Spinal cord (tissue), 10 donors: ENCODE measurements around the gene ARID1A. TPM values are rescaled to one million over a fixed set of nuclear protein-coding genes. Genes with fewer than 3 reads are reported as not detected.
"Not testable (repeated sequence)": the region's sequence is repeated elsewhere in the genome, so short reads cannot be mapped to it uniquely, and the experiment has no call there.

ENCODE experiments used
- DNase-seq, 6 donors: peaks; one replicate each; pipeline versions ENCODE4 v3.0.0 to v3.0.0-alpha.2; 2013 to 2015; ENCODE audit warnings: low spot score in 6 of 6, low read depth in 4 of 6
- H3K27ac ChIP-seq: one replicate; pipeline ENCODE4 v1.5.1; 2013; ENCODE audit warnings: low read depth, low read length, control low read depth
- H3K27me3 ChIP-seq: one replicate; pipeline ENCODE4 v1.6.1; 2013; ENCODE audit warnings: low read length; ENCODE audit not compliant: control insufficient read depth, insufficient read depth
- H3K36me3 ChIP-seq: one replicate; pipeline ENCODE4 v1.6.1; 2013; ENCODE audit warnings: low read length; ENCODE audit not compliant: control insufficient read depth, insufficient read depth
- H3K4me1 ChIP-seq: one replicate; pipeline ENCODE4 v1.6.1; 2013; ENCODE audit warnings: low read length; ENCODE audit not compliant: control insufficient read depth, insufficient read depth
- H3K4me3 ChIP-seq: one replicate; pipeline ENCODE4 v1.5.1; 2013; ENCODE audit warnings: low read depth, low read length, control low read depth
- H3K9me3 ChIP-seq: one replicate; pipeline ENCODE4 v1.6.1; 2013; ENCODE audit warnings: low read length; ENCODE audit not compliant: control insufficient read depth, insufficient read depth
- WGBS: methylation state at CpG from one replicate; pipeline ENCODE4 v1.1.5; 2013; ENCODE audit warnings: missing lambda C conversion rate; ENCODE audit not compliant: insufficient coverage; 5-methylcytosine and 5-hydroxymethylcytosine counted together
- long read RNA-seq, 4 donors: transcript quantifications; one replicate each; lab custom pipeline, GENCODE V29; 2026
- polyA plus RNA-seq, 2 donors: library from polyadenylated mRNA; unstranded; fragments of 120-200 nt; gene quantifications; one replicate each; pipeline ENCODE4 v1.2.1, GENCODE V29; 2013; ENCODE audit not compliant: insufficient read length in 2 of 2
- total RNA-seq, 2 donors: library from RNA; depleted of rRNA in 1 of 2; stranded (reverse); fragments of 120-200 nt in 1 of 2; fragments of >200 nt in 1 of 2; gene quantifications; one replicate each; pipeline versions ENCODE4 v1.2.3 to v1.2.4, GENCODE V29; 2013 to 2014
- donor health status: healthy.

The ARID1A gene
- total RNA-seq (10 to 100 TPM; 36.0 to 38.2 TPM), polyA plus RNA-seq (10 to 100 TPM; 85.3 to 88.3 TPM)
- long read RNA-seq, donor 1, transcript ARID1A-217 (1 exons, 3,046 nt) = major isoform, 29 of 41 reads
- long read RNA-seq, donor 1, partial matches to known transcripts = 11 of 41 reads
- long read RNA-seq, donor 1, other reads (novel, unspliced or antisense) = 0 of 41 reads
- long read RNA-seq, donor 2, transcript ARID1A-217 (1 exons, 3,046 nt) = major isoform, 24 of 54 reads
- long read RNA-seq, donor 2, partial matches to known transcripts = 30 of 54 reads
- long read RNA-seq, donor 2, other reads (novel, unspliced or antisense) = 0 of 54 reads
- long read RNA-seq, donor 3, transcript ARID1A-217 (1 exons, 3,046 nt) = major isoform, 34 of 66 reads
- long read RNA-seq, donor 3, partial matches to known transcripts = 30 of 66 reads
- long read RNA-seq, donor 3, other reads (novel, unspliced or antisense) = 0 of 66 reads
- long read RNA-seq, donor 4, transcript ARID1A-217 (1 exons, 3,046 nt) = major isoform, 28 of 37 reads
- long read RNA-seq, donor 4, partial matches to known transcripts = 8 of 37 reads
- long read RNA-seq, donor 4, other reads (novel, unspliced or antisense) = 0 of 37 reads

DNA sequence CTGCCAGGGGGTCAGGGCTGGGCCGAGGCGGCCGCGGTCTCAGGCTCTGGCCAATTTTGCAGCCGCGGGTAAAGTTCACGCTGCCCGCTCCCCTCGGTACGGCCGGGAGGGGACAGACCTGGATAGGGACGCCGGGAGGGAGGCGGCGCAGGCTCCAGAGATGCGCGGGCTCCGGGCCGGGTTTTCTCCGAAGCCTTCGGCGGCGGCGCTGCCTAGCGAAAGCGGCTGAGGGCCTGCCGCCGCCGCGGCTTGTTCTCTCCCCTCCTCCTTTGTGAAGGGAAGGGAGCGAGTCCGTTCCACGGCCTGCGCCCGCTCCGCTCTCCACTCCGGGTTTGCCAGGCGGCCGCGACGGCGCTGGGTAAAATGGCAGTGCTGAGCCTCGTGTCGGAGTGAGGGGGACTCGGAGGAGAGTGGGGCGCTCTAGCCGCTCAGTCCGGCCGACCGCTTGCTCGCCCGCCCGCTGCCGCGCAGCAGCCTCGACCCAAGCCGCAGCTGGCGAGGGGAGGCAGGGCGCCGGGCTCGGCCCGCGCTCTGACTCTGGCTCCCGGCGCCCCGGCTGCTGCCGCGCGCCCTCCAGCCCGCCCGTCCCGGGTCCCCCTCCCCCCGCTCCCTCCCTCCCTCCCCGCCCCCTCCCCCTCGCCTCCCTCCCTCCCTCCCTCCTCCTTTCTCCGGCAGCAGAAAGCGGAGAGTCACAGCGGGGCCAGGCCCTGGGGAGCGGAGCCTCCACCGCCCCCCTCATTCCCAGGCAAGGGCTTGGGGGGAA lies at the start of gene ARID1A:
Gene ARID1A, plus strand, starts transcription at position 660 of the 763 bp plus-strand sequence. CDS start 389 bp downstream, outside the sequence.
- WGBS = 0% methylated on average over 58 of the region's 80 CpGs
- DNase-seq = peak; percentile 91 to 99 (median 96)
- no peaks in the 10 kb centered on the region for H3K27me3 ChIP-seq
- H3K4me3 ChIP-seq = peak within 1 kb of the TSS; percentile 79
- no peaks in the 10 kb centered on the region for H3K9me3 ChIP-seq
- H3K27ac ChIP-seq = peak within 1 kb of the TSS; percentile 100
- peaks cover 2% of the 10 kb centered on the region for H3K36me3 ChIP-seq
- H3K4me1 ChIP-seq = peaks cover 26% of the 10 kb centered on the region

DNA sequence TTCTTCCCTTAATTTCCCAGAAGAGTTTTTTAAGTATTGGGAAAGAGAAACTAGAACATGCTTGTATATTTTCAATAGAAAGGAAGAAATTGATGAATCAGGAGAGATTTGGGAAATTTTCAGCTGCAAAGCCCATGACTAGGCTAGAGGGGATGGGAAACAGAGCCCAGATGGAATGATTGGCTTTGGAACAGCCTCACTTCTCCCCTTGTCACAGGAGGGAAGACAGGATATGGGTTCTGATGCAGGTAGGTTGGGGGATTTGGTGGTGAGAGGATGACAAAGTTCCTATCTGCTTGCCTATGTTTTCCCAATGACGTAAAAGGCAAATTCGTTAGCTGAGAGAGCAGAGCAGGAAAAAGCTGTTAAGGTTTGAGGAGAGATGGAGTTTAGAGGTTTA lies 31.0 kb upstream of the ARID1A start:
- no peaks in the 10 kb centered on the region for H3K9me3 ChIP-seq
- no peak overlapping the region for H3K27ac ChIP-seq
- no peaks in the 10 kb centered on the region for H3K36me3 ChIP-seq
- no CpG with 5 or more reads among the region's 2 CpGs for WGBS
- no peak overlapping the region for H3K4me3 ChIP-seq
- no peak for DNase-seq
- H3K4me1 ChIP-seq = no peaks in the 10 kb centered on the region
- no peaks in the 10 kb centered on the region for H3K27me3 ChIP-seq

DNA sequence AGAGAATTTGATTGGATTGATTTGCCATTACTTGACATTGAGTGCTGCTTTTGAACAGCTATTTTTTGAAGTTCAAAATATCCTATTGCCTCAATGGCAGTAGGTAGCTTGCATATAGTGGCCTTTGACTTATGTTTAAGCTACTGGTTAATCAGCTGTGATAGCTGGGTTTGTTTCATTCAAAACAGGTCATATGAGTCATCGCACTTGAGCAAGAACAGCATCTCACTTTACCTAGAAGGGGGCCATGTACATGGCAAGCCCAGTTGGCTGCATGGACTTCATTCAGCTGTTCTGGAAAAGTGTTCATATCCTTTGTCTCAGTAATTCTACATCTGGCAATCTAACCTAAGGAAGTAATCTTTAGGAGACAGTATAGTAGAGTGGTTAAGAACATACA lies 29.0 kb upstream of the ARID1A start:
- Histone ChIP-seq H3K27ac (no peak overlapping the region), H3K36me3 (no peaks in the 10 kb centered on the region), H3K4me3 (no peak overlapping the region), H3K27me3 (no peaks in the 10 kb centered on the region), H3K4me1 (no peaks in the 10 kb centered on the region), H3K9me3 (no peaks in the 10 kb centered on the region)
- WGBS = 86% methylated on average over 1 of the region's 1 CpG
- DNase-seq = no peak

DNA sequence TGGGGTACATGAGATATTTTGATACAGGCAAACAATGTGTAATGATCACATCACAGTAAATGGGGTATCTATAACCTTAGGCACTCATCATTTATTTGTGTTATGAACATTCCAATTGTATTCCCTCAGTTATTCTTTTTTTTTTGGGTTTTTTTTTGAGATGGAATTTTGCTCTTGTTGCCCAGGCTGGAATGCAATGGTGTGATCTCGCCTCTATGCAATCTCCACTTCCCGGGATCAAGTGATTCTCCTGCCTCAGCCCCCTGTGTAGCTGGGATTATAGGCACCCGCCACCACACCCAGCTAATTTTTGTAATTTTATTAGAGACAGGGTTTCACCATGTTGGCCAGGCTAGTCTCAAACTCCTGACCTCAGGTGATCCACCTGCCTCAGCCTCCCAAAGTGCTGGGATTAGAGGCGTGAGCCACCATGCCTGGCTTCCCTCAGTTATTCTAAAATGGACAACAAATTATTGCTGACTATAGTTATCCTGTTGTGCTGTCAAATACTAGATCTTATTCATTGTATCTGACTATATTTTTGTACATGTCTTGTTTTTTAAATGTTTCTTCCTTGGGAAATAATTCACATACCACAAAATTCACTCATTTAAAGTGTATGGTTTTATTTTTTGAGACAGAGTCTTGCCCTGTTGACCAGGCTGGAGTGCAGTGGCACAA lies 27.6 kb upstream of the ARID1A start:
- no CpG with 5 or more reads among the region's 4 CpGs for WGBS
- H3K4me3 ChIP-seq, H3K4me1 ChIP-seq, DNase-seq, H3K9me3 ChIP-seq, H3K27ac ChIP-seq, H3K36me3 ChIP-seq, H3K27me3 ChIP-seq: not testable (repeated sequence)

DNA sequence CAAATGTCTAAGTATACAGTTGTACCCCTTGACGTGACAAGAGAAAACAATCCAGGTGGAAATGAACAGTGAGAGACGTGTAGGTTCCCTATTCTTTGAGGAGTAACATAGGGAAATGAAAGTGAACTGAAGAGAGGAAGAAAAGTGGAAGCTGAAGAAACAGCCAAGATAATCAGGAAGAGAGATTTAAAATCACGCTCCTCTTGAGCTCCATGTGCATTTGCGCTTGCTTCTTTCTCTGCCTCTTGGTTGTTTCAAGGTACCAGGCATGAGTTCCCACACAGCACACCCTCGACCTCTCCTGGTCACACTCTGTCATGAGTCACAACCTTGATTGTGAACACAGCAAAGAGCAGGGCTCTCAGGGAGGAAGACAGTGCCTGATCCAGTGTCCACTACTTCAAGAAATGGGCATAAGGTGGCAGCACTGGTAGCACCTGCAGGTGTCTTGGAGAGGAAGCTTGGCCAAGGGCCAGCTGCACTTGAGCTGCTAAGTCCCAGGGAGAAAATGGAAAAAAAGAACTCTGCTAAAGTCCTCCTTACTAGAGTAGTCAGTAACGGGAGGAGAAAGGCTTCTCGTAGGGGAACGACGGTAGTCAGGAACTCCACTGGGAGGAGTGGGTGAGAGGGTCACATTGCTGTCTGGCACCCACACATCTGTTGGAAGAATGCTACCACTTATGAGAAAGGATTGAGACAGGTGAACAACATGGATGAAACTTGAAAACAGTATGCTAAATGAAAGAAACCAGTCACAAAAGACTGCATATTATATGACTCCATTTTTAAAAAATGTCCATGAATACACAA lies 18.3 kb upstream of the ARID1A start:
- Histone ChIP-seq H3K4me1 (peaks cover 5% of the 10 kb centered on the region), H3K9me3 (no peaks in the 10 kb centered on the region), H3K36me3 (no peaks in the 10 kb centered on the region), H3K27ac (peak overlapping the region; percentile 16), H3K27me3 (no peaks in the 10 kb centered on the region), H3K4me3 (no peak overlapping the region)
- DNase-seq = peak in 4 of 6 donors; percentile 63 to 90 (median 79)
- 11% methylated on average over 7 of the region's 9 CpGs for WGBS

DNA sequence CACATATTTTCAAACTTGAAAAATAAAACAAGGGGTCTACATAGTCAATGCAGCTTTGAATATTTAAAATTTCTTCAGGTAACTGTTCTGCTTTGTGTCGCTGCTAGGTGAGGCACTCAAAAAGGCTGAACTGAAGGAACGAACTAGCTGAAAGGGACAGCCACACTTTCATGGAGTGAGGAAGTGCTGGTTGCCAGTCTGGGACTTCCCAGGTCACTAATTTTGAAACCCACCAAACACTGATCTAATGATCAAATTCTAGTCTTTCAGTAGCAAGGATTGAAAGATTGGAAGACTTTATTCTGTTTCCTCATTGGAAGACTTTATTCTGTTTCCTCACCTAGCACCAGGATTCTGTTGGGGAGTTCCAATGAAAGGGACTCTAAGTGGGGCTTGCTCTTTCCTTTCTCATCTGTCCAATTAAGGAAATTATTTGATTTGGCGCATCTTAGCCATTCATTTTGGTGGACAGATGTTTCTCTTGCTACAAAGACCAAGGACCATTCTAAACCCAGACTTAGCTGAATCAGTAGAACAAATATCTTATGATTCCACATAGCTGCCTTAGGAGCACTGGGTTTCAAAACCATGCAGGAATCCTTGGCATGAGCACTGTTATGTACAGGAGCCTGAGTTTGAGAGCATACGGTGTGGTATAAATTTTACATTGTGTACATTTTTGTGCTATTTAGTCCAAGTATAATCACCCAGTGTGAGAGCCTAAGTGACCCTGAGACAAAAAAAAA lies 10.9 kb upstream of the ARID1A start:
- Histone ChIP-seq H3K36me3 (no peaks in the 10 kb centered on the region), H3K4me3 (no peak overlapping the region), H3K27ac (no peak overlapping the region), H3K27me3 (no peaks in the 10 kb centered on the region), H3K9me3 (no peaks in the 10 kb centered on the region), H3K4me1 (no peaks in the 10 kb centered on the region)
- no peak for DNase-seq
- 87% methylated on average over 3 of the region's 4 CpGs for WGBS

DNA sequence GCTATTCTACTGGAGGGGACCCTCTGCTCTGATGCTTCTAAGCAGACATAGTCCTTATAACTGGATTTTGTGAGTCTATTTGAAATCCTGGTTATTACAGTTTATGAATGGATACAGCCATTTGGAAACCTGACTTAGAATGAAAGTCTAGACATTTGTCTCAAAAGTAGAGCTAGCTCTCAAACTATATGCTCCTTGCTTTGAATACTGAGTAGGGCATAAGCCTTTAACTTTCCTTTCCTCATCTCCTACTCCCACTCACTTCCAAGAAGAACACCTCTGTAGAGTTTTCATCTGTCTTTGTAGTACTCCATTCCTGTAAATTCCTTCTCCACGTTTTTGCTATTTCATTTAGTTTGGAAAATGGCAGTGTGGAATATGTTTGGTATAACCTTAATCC lies 9.0 kb upstream of the ARID1A start:
- Histone ChIP-seq H3K4me3 (no peak overlapping the region), H3K4me1 (peaks cover 5% of the 10 kb centered on the region), H3K36me3 (no peaks in the 10 kb centered on the region), H3K27me3 (no peaks in the 10 kb centered on the region), H3K9me3 (no peaks in the 10 kb centered on the region), H3K27ac (no peak overlapping the region)
- peak in 2 of 6 donors; percentile 72 to 82 for DNase-seq
- WGBS = no CpG with 5 or more reads among the region's 1 CpG

DNA sequence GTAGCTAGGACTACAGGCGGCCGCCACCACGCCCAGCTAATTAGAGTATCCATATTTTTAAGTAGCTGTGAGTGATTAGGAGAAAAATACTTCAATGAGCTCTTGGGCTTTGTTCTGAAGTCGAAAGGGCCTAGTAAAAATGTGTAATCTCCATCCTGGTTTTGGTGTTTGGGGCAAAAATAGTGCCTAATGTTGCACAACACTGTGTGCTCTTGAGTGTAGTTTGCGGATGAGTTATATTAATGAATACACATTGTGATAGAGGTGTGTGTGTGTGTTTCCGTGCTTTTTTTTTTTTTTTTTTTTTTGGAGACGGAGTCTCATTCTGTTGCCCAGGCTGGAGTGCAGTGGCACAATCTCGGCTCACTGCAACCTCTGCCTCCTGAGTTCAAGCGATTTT lies 6.3 kb upstream of the ARID1A start:
- WGBS = 95% methylated on average over 6 of the region's 9 CpGs
- Histone ChIP-seq H3K27me3 (no peaks in the 10 kb centered on the region), H3K4me3 (no peak overlapping the region), H3K27ac (no peak overlapping the region), H3K9me3 (no peaks in the 10 kb centered on the region), H3K36me3 (no peaks in the 10 kb centered on the region), H3K4me1 (peaks cover 20% of the 10 kb centered on the region)
- no peak for DNase-seq
